ENCODE data around the gene CLDN18. TPM values are rescaled to one million over a fixed set of nuclear protein-coding genes. Genes with fewer than 3 reads are reported as not detected.

Gene CLDN18
- 162 TPM for total RNA-seq
- long read RNA-seq, transcript CLDN18-201 (5 exons, 3,520 nt): major isoform, 157 of 202 reads
- long read RNA-seq, partial matches to known transcripts: 11 of 202 reads
- long read RNA-seq, other reads (novel, unspliced or antisense): 34 of 202 reads

GRCh38 chr3:138009476-138010272, at the start of gene CLDN18:
TSS of gene CLDN18 (plus strand) at chr3:138010165. CDS start at chr3:138010226, 61 bp downstream.
- TF ChIP-seq CTCF (IDR thresholded peaks at IDR 0.05): peak; percentile 24
- peak within 1 kb of the TSS; percentile 41 for H3K4me3 ChIP-seq
- H3K4me1 ChIP-seq: no peaks in the 10 kb centered on the region
- no peaks in the 10 kb centered on the region for H3K36me3 ChIP-seq
- DNase-seq (peak; percentile 74), ATAC-seq (peak; percentile 86 to 90)
- H3K27me3 ChIP-seq (ENCODE audit: low read depth): no peaks in the 10 kb centered on the region
- H3K27ac ChIP-seq: peak within 1 kb of the TSS; percentile 79
- intact Hi-C loops (cut with DNase I): no loop called here
- H3K9me3 ChIP-seq: no peaks in the 10 kb centered on the region

GRCh38 chr3:137962251-137962650, 47.7 kb upstream of the CLDN18 start:
- TF ChIP-seq CTCF (IDR thresholded peaks at IDR 0.05): no peak
- H3K9me3 ChIP-seq: no peaks in the 10 kb centered on the region
- H3K4me3 ChIP-seq: no peak overlapping the region
- H3K36me3 ChIP-seq: no peaks in the 10 kb centered on the region
- DNase-seq (no peak), ATAC-seq (no peak)
- H3K27me3 ChIP-seq (ENCODE audit: low read depth): no peaks in the 10 kb centered on the region
- intact Hi-C loops (cut with DNase I): no loop called here
- no peaks in the 10 kb centered on the region for H3K4me1 ChIP-seq
- no peak overlapping the region for H3K27ac ChIP-seq

GRCh38 chr3:137963463-137963862, 46.5 kb upstream of the CLDN18 start:
- no peak for ATAC-seq
- no peaks in the 10 kb centered on the region for H3K9me3 ChIP-seq
- no peak for TF ChIP-seq CTCF (IDR thresholded peaks at IDR 0.05)
- no peak overlapping the region for H3K4me3 ChIP-seq
- no peak overlapping the region for H3K27ac ChIP-seq
- H3K4me1 ChIP-seq: no peaks in the 10 kb centered on the region
- DNase-seq: no peak
- no peaks in the 10 kb centered on the region for H3K36me3 ChIP-seq
- no peaks in the 10 kb centered on the region for H3K27me3 ChIP-seq (ENCODE audit: low read depth)
- intact Hi-C loops (cut with DNase I): no loop called here

- Histone ChIP-seq H3K9me3 (no peaks in the 10 kb centered on the region), H3K36me3 (no peaks in the 10 kb centered on the region), H3K4me1 (peaks cover 4% of the 10 kb centered on the region), H3K4me3 (no peak overlapping the region), H3K27me3 (ENCODE audit: low read depth) (no peaks in the 10 kb centered on the region), H3K27ac (no peak overlapping the region)
- peak; percentile 86 for DNase-seq
- ATAC-seq: peak; percentile 94 to 99
- peak; percentile 82 for TF ChIP-seq CTCF (IDR thresholded peaks at IDR 0.05)
- intact Hi-C loops (cut with DNase I): loop anchor here (5.0 kb wide), 1 partner anchor 864 kb away; no protein-coding TSS in a partner anchor
These were observed 38.8 kb upstream of the CLDN18 start for GRCh38 chr3:137970914-137971831.

- H3K9me3 ChIP-seq: no peaks in the 10 kb centered on the region
- no peak for ATAC-seq
- intact Hi-C loops (cut with DNase I): loop anchor here (5.0 kb wide), 1 partner anchor 865 kb away; no protein-coding TSS in a partner anchor
These were observed 37.6 kb upstream of the CLDN18 start for GRCh38 chr3:137972396-137972795.

More at GRCh38 chr3:137972396-137972795, 37.6 kb upstream of the CLDN18 start:
- TF ChIP-seq CTCF (IDR thresholded peaks at IDR 0.05): no peak
- Histone ChIP-seq H3K36me3 (no peaks in the 10 kb centered on the region), H3K27ac (no peak overlapping the region), H3K27me3 (ENCODE audit: low read depth) (no peaks in the 10 kb centered on the region), H3K4me3 (no peak overlapping the region), H3K4me1 (peaks cover 4% of the 10 kb centered on the region)
- no peak for DNase-seq

All from lower lobe of right lung (tissue), 2 donors.